D721Med (cell line): ENCODE measurements around the gene TMEM161B.
A peak's percentile ranks its signal among the peaks of the same experiment; 100 is the strongest.
"Not testable (repeated sequence)": the region's sequence is repeated elsewhere in the genome, so short reads cannot be mapped to it uniquely, and the experiment has no call there.

Experiments used
- DNase-seq: peaks from one replicate; pipeline ENCODE4 v3.0.0; 2011; ENCODE audit warnings: low spot score; ENCODE audit not compliant: insufficient read length
- FAIRE-seq: peaks from 2 replicates; lab custom pipeline; 2011; peaks lifted over from hg19 to GRCh38; lab: Jason Lieb, UNC
- CTCF ChIP-seq: IDR thresholded peaks from 2 replicates; pipeline ENCODE4 v1.5.1; 2012; ENCODE audit warnings: mild to moderate bottlenecking, control low read depth; ENCODE audit not compliant: insufficient read depth; ENCODE audit errors: missing control alignments

The TMEM161B gene

GRCh38 chr5:88250010-88250409 lies 18.6 kb downstream of the TMEM161B start:
- no peak for FAIRE-seq
- no peak for TF ChIP-seq CTCF
- DNase-seq, result no peak

DNA sequence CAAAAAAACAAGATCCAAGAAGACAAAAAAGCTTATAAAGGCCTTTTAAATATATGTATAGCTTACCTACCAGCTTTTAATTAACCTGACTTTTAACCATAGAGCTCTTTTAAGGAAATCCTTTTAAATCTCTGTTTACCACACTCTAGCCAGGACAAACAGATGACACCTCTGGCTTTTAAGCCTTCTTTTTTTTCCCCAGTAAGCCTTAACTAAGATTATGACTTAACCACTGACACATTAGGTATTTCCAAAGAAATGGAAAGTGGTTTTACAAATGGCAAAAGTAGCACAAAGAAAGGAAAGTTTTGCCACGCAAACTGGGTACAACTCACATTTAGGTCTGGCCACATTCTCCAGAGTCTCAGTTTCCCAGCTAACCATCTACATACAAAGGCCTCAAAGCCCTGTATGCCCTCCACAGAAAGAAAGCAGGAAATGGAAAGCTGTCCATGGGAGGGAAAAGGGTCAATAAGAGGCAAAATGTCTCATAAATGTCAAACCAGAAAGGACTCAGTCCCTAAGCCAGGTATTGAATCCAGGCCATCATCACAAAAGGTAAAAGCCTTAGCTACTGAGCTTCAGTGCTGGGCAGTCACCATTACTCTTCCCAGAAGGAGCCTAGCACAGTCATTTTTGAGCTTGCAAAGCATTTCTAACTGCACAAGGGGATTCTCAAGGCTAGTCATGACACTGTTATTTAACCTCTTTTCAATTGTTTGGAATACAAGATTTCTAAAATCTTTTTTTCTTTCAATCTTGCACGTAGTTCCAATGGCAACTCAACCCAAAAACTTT lies 19.7 kb downstream of the TMEM161B start:
- TF ChIP-seq CTCF, result no peak
- DNase-seq (no peak), FAIRE-seq (peak; percentile 44)

GRCh38 chr5:88248094-88248493 lies 20.6 kb downstream of the TMEM161B start:
- no peak for DNase-seq
- no peak for FAIRE-seq
- TF ChIP-seq CTCF, result no peak

- TF ChIP-seq CTCF, result no peak
- FAIRE-seq, result no peak
- DNase-seq, result no peak
These were observed 22.8 kb downstream of the TMEM161B start for GRCh38 chr5:88245893-88246244.

DNA sequence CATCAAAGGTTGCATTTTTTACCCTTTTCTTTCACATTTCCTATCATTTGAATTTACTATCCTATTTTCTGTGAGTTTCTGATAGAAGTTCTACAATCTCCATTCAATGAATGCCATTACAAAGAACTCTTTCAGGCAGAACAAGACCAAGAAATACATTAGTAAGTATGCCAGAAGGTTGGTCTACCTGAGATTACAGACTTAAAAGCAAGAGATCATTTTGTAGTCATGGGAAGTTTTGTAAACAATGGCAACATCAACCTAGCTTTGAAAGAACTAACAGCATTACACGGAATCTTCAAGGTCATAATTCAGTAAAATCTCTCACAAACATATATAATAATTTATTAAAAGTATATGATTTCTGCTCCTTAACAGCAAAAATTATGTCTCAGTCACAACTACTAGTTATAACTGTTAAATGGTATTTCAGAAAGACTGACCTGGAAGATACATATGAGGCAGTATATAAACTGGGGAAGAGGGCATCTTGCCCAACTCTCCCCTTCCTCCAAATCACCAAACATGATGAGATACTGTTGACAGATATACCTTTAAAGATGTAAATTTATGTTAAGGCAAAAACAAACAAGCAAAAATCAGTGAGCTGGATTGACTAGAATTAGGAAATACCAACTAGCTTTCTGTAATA lies 23.3 kb downstream of the TMEM161B start:
- peak; percentile 29 for FAIRE-seq
- no peak for DNase-seq
- TF ChIP-seq CTCF, result no peak

GRCh38 chr5:88244686-88245085 lies 24.0 kb downstream of the TMEM161B start:
- TF ChIP-seq CTCF, result no peak
- FAIRE-seq (peak; percentile 32), DNase-seq (no peak)

- FAIRE-seq, result peak; percentile 94
These were observed 25.2 kb downstream of the TMEM161B start for GRCh38 chr5:88243493-88243892.

More at GRCh38 chr5:88243493-88243892, 25.2 kb downstream of the TMEM161B start:
- not testable (repeated sequence) for DNase-seq
